A673 (cell line): Measurements from ENCODE around the gene SRBD1. TPM values are rescaled to one million over a fixed set of nuclear protein-coding genes. Genes with fewer than 3 reads are reported as not detected.

Experiments used
- BruUV-seq: library from RNA; stranded (reverse); fragments of 400-500 nt; replicated peaks from 2 replicates; lab custom pipeline; 2021; lab: Mats Ljungman, UMichigan
- CTCF ChIA-PET: fragments of 300-600 bp; sonication (Branson Sonifier 250); formaldehyde crosslinking; loops from one replicate; lab custom pipeline; 2022; ENCODE audit warnings: antibody characterized with exemption; lab: Charles Lee
- POLR2A ChIA-PET: fragments of 300-600 bp; sonication (Branson Sonifier 250); formaldehyde crosslinking; loops from one replicate; lab custom pipeline; 2022; ENCODE audit warnings: antibody characterized with exemption; ENCODE audit not compliant: low non-redundant PET; lab: Charles Lee
- DNase-seq: peaks from one replicate; pipeline ENCODE4 v3.0.0-alpha.2; 2015; ENCODE audit warnings: low spot score
- H3K27ac ChIP-seq: fragments of 200-600 bp; sonication (generic); 2 replicates; pipeline ENCODE4 v1.5.1; 2016; ENCODE audit warnings: mixed run types, low read depth, mild to moderate bottlenecking, mixed read lengths, antibody characterized with exemption, low read length; ENCODE audit not compliant: poor library complexity, severe bottlenecking
- H3K27me3 ChIP-seq: fragments of 200-600 bp; sonication (generic); replicated peaks from 2 replicates; pipeline ENCODE4 v1.6.1; 2017; ENCODE audit warnings: mixed run types, low read depth, mild to moderate bottlenecking, mixed read lengths, antibody characterized with exemption, low read length; ENCODE audit not compliant: insufficient read depth, poor library complexity
- H3K36me3 ChIP-seq: fragments of 200-600 bp; sonication (generic); 2 replicates; pipeline ENCODE4 v1.6.1; 2016; ENCODE audit warnings: mixed run types, mild to moderate bottlenecking, mixed read lengths, antibody characterized with exemption, low read length; ENCODE audit not compliant: insufficient read depth, poor library complexity, severe bottlenecking
- H3K4me1 ChIP-seq: fragments of 200-600 bp; sonication (generic); 2 replicates; pipeline ENCODE4 v1.6.1; 2017; ENCODE audit warnings: mixed run types, mild to moderate bottlenecking, mixed read lengths, antibody characterized with exemption, low read length; ENCODE audit not compliant: insufficient read depth, poor library complexity, severe bottlenecking
- H3K4me3 ChIP-seq: fragments of 200-600 bp; sonication (generic); 2 replicates; pipeline ENCODE4 v1.5.1; 2016; ENCODE audit warnings: low read depth, mixed run types, mild to moderate bottlenecking, mixed read lengths, low read length; ENCODE audit not compliant: poor library complexity, severe bottlenecking
- H3K9me3 ChIP-seq: fragments of 200-600 bp; sonication (generic); 2 replicates; pipeline ENCODE4 v1.6.1; 2016; ENCODE audit warnings: mixed run types, low read depth, mild to moderate bottlenecking, mixed read lengths, antibody characterized with exemption, low read length; ENCODE audit not compliant: poor library complexity, severe bottlenecking
- EZH2 ChIP-seq: fragments of 200-600 bp; sonication (generic); IDR thresholded peaks from 2 replicates; pipeline ENCODE4 v1.6.1; 2017; ENCODE audit warnings: borderline replicate concordance, low read depth, mild to moderate bottlenecking, mixed read lengths, antibody characterized with exemption, low read length; ENCODE audit not compliant: poor library complexity, severe bottlenecking
- intact Hi-C: fragments of 100-400 bp; cut with micrococcal nuclease; formaldehyde crosslinking; loops from one replicate; pipeline ENCODE4 v1.10.0; 2022; ENCODE audit not compliant: unreplicated experiment
- total RNA-seq: library from RNA; stranded (reverse); gene quantifications from 2 replicates; pipeline ENCODE4 v1.2.3, GENCODE V29; 2021
- TF ChIP-seq, protein P1 (sequence below): fragments of 300-800, 200-600 bp; sonication (generic); conservative IDR thresholded peaks from 2 replicates; pipeline ENCODE4 v1.5.1; 2017; ENCODE audit warnings: low read depth, mild to moderate bottlenecking, antibody characterized with exemption, low read length, moderate library complexity, mixed read lengths

Gene SRBD1
- total RNA-seq, 1 experiment from 2014 or later = 21.9 TPM

DNA sequence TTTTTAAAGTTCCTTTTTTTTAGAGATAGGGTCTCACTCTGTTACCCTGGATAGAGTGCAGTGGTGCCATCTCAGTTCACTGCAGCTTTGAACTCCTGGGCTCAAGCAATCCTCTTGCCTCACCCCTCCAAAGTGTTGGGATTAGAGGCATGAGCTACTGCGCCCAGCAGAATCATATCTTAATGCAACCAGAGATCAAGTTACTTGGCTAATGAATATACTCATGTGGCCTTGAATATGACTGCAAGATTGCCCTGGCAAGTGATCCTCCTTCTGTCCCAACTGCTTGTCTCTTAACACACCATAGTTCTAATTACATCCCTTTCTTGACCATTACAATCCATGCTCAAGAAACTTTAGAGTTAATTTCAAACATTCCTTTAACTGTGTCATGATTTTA, 133.5 kb downstream of the SRBD1 start:
- Histone ChIP-seq H3K27me3 (no peaks in the 10 kb centered on the region), H3K4me1 (no peaks in the 10 kb centered on the region), H3K9me3 (no peaks in the 10 kb centered on the region), H3K36me3 (no peaks in the 10 kb centered on the region), H3K4me3 (no peak overlapping the region), H3K27ac (no peak overlapping the region)
- intact Hi-C loops = no loop called here
- ChIA-PET CTCF (interaction anchor here (0.5 kb wide), 1 partner anchor 71 kb away, joined by 5 read pairs; no protein-coding TSS in a partner anchor), POLR2A (no interaction called here)
- DNase-seq = no peak
- no TSS peak for BruUV-seq
- TF ChIP-seq, protein P1, sequence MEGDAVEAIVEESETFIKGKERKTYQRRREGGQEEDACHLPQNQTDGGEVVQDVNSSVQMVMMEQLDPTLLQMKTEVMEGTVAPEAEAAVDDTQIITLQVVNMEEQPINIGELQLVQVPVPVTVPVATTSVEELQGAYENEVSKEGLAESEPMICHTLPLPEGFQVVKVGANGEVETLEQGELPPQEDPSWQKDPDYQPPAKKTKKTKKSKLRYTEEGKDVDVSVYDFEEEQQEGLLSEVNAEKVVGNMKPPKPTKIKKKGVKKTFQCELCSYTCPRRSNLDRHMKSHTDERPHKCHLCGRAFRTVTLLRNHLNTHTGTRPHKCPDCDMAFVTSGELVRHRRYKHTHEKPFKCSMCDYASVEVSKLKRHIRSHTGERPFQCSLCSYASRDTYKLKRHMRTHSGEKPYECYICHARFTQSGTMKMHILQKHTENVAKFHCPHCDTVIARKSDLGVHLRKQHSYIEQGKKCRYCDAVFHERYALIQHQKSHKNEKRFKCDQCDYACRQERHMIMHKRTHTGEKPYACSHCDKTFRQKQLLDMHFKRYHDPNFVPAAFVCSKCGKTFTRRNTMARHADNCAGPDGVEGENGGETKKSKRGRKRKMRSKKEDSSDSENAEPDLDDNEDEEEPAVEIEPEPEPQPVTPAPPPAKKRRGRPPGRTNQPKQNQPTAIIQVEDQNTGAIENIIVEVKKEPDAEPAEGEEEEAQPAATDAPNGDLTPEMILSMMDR = no peak
- no peak for TF ChIP-seq EZH2

DNA sequence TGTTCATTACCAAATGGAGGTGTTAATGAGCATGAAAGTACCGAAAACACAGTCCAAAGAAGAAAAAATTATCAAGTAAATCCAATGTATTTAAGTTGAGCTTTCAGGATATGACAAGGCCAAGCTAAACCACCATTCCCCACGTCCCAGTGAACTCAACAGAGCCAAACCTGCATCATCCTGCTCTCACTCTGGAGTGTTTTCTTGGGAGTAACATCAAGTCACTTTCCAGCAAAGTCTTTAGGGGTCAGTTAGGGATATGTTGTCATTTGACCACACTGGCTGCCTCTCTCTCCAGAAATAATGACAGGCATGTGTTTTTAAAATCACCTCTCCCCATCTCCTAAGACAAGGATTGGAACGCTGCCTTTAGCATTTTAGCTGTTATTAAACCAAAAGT, 140.5 kb downstream of the SRBD1 start:
- Histone ChIP-seq H3K4me3 (no peak overlapping the region), H3K27ac (no peak overlapping the region), H3K4me1 (no peaks in the 10 kb centered on the region), H3K36me3 (no peaks in the 10 kb centered on the region), H3K9me3 (no peaks in the 10 kb centered on the region), H3K27me3 (no peaks in the 10 kb centered on the region)
- ChIA-PET CTCF (no interaction called here), POLR2A (no interaction called here)
- intact Hi-C loops = no loop called here
- TF ChIP-seq, protein P1 = no peak
- TF ChIP-seq EZH2 = no peak
- DNase-seq = no peak
- no TSS peak for BruUV-seq

DNA sequence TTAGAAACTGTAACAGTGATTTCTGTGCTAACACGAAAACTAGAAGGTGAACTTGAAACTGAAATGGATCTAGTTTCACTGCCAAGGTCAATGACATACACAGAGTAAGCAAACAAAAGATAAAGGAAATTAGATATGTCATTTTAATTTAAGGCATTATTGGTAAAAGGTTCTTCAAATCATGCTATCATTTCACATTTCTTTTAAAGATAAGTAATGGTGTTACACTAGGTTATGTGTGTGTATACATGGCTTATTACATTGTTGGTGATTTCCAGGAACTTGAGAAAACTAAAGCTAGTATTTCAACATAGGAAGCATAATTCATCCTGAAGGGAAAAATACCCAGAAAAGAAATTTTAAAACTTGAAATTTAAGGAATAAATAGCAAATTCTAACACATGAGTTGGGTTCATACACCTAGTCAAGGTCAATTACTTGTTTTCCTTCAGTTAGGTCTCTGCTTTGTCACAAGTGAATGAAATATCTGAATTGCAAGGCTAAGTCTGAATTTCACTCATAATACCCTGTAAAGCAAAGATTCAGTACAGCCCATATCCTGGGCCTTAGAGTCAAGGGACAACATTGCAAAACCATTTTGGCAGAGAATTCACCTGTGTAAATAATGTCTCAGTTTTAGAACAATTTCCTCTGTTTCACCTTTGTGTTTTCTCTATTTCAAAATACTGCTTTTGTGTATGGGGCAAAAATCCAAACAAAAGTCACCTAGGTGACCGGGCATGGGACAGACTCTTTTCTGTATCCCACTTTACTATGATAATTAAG, 141.6 kb downstream of the SRBD1 start:
- no peaks in the 10 kb centered on the region for H3K36me3 ChIP-seq
- H3K9me3 ChIP-seq = no peaks in the 10 kb centered on the region
- H3K4me1 ChIP-seq = no peaks in the 10 kb centered on the region
- intact Hi-C loops = no loop called here
- ChIA-PET POLR2A (no interaction called here), CTCF (no interaction called here)
- H3K27ac ChIP-seq = no peak overlapping the region
- no peak overlapping the region for H3K4me3 ChIP-seq
- H3K27me3 ChIP-seq = no peaks in the 10 kb centered on the region
- BruUV-seq = no TSS peak
- TF ChIP-seq, protein P1 = no peak
- TF ChIP-seq EZH2 = no peak
- DNase-seq = no peak
